Mesenchymal stem cell (in vitro differentiated cells and primary cell): ENCODE measurements around the gene GP1BB.

Source experiments
- DNase-seq: peaks from one replicate; pipeline ENCODE4 v3.0.0-alpha.2; 2013
- H2AFZ ChIP-seq: one replicate; pipeline ENCODE4 v1.6.1; 2013; ENCODE audit warnings: low read depth, mild to moderate bottlenecking, control low read depth, inconsistent platforms, low read length, moderate library complexity
- H2AK5ac ChIP-seq: 2 replicates; pipeline ENCODE4 v1.6.1; 2013; ENCODE audit warnings: low read length, moderate library complexity, mild to moderate bottlenecking, inconsistent platforms; ENCODE audit not compliant: severe bottlenecking
- H2BK120ac ChIP-seq: one replicate; pipeline ENCODE4 v1.6.1; 2013; ENCODE audit warnings: low read depth, mild to moderate bottlenecking, inconsistent platforms, low read length, moderate library complexity
- H2BK12ac ChIP-seq, 2 experiments: one replicate each; pipeline ENCODE4 v1.6.1; 2013; ENCODE audit warnings: inconsistent platforms in 2 of 2, low read length in 2 of 2, mild to moderate bottlenecking in 2 of 2, moderate library complexity in 2 of 2, control low read depth in 1 of 2
- H2BK15ac ChIP-seq: one replicate; pipeline ENCODE4 v1.6.1; 2013; ENCODE audit warnings: mild to moderate bottlenecking, low read depth, inconsistent platforms; ENCODE audit not compliant: poor library complexity, severe bottlenecking
- H2BK5ac ChIP-seq: 2 replicates; pipeline ENCODE4 v1.6.1; 2013; ENCODE audit warnings: low read depth, mild to moderate bottlenecking, low read length, control low read depth, inconsistent platforms; ENCODE audit not compliant: poor library complexity, severe bottlenecking
- H3K14ac ChIP-seq, 2 experiments: one replicate each; pipeline ENCODE4 v1.6.1; 2013; ENCODE audit warnings: inconsistent platforms in 2 of 2, low read length in 2 of 2, control low read depth in 1 of 2, mild to moderate bottlenecking in 1 of 2, moderate library complexity in 1 of 2
- H3K18ac ChIP-seq, 2 experiments: one replicate each; pipeline ENCODE4 v1.6.1; 2013; ENCODE audit warnings: inconsistent platforms in 2 of 2, low read length in 2 of 2, control low read depth in 1 of 2, low read depth in 1 of 2, mild to moderate bottlenecking in 1 of 2
- H3K23ac ChIP-seq, 2 experiments: one replicate each; pipeline ENCODE4 v1.6.1; 2013; ENCODE audit warnings: inconsistent platforms in 2 of 2, low read length in 2 of 2, mild to moderate bottlenecking in 2 of 2, moderate library complexity in 2 of 2, control low read depth in 1 of 2
- H3K27ac ChIP-seq: 2 replicates; pipeline ENCODE4 v1.5.1; 2013; ENCODE audit warnings: mild to moderate bottlenecking, moderate library complexity, low read length, control low read depth, inconsistent platforms; ENCODE audit not compliant: poor library complexity, severe bottlenecking
- H3K27me3 ChIP-seq, 2 experiments: 2 replicates each; pipeline versions ENCODE4 v1.6.1 to v1.7.0; 2013; ENCODE audit warnings: low read length in 2 of 2, mild to moderate bottlenecking in 2 of 2, moderate library complexity in 2 of 2, control low read depth in 1 of 2, inconsistent platforms in 1 of 2; ENCODE audit not compliant: control insufficient read depth in 1 of 2, insufficient read depth in 1 of 2
- H3K36me3 ChIP-seq, 2 experiments: 2 replicates each; pipeline versions ENCODE4 v1.6.1 to v1.7.0; 2013; ENCODE audit warnings: low read length in 2 of 2, control low read depth in 1 of 2, inconsistent platforms in 1 of 2, low read depth in 1 of 2, mild to moderate bottlenecking in 1 of 2; ENCODE audit not compliant: insufficient read depth in 2 of 2, control insufficient read depth in 1 of 2
- H3K4ac ChIP-seq, 2 experiments: one replicate each; pipeline ENCODE4 v1.6.1; 2013; ENCODE audit warnings: inconsistent platforms in 2 of 2, low read length in 2 of 2, mild to moderate bottlenecking in 2 of 2, moderate library complexity in 2 of 2, control low read depth in 1 of 2, low read depth in 1 of 2
- H3K4me1 ChIP-seq: 2 replicates; pipeline ENCODE4 v1.6.1; 2013; ENCODE audit warnings: low read depth, low read length, control low read depth; ENCODE audit not compliant: control insufficient read depth, insufficient read depth
- H3K4me2 ChIP-seq: 2 replicates; pipeline ENCODE4 v1.6.1; 2013; ENCODE audit warnings: low read length, mild to moderate bottlenecking, inconsistent platforms; ENCODE audit not compliant: poor library complexity, severe bottlenecking
- H3K4me3 ChIP-seq, 2 experiments: 2 replicates each; pipeline versions ENCODE4 v1.5.1 to v1.7.0; 2013; ENCODE audit warnings: low read length in 2 of 2, mild to moderate bottlenecking in 2 of 2, control low read depth in 1 of 2, low read depth in 1 of 2; ENCODE audit not compliant: insufficient read depth in 1 of 2
- H3K79me1 ChIP-seq: replicated peaks from 2 replicates; pipeline ENCODE4 v1.6.1; 2013; ENCODE audit warnings: mild to moderate bottlenecking, control low read depth, low read length, inconsistent platforms; ENCODE audit not compliant: poor library complexity, severe bottlenecking
- H3K9ac ChIP-seq: 2 replicates; pipeline ENCODE4 v1.7.0; 2013; ENCODE audit warnings: mild to moderate bottlenecking, low read length, moderate library complexity
- H3K9me3 ChIP-seq: 2 replicates; pipeline ENCODE4 v1.7.0; 2013; ENCODE audit warnings: mild to moderate bottlenecking, low read length; ENCODE audit not compliant: control insufficient read depth
- H4K8ac ChIP-seq: one replicate; pipeline ENCODE4 v1.6.1; 2013; ENCODE audit warnings: inconsistent platforms, mild to moderate bottlenecking, low read length, moderate library complexity
- H4K91ac ChIP-seq: one replicate; pipeline ENCODE4 v1.6.1; 2013; ENCODE audit warnings: mild to moderate bottlenecking, low read length, inconsistent platforms
- WGBS: methylation state at CpG from one replicate; pipeline ENCODE4 v1.1.7; 2013; ENCODE audit warnings: mixed read lengths; 5-methylcytosine and 5-hydroxymethylcytosine counted together

Gene GP1BB

DNA sequence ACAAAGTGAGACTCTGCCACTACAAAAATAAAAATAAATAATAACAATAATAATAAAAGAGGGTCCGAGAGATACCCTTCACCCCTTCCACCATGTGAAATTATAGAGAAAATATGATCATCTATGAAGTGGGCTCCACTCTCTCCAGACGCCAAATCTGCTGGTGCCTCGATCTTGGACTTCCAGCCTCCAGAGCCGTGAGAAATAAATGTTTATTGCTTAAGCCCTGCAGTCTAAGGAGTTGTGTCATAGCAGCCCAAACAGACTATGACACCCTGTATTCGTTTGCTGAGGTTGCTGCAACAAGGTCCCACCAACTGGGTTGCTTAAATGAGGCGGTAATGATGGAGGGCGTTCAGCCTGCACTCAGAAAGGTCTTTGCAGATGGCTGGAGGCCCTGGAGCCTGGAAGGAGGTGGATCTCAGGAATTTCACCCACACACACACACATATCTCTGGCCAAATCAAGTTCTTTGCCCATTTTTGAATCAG, 16.6 kb upstream of the GP1BB start:
- no peak overlapping the region for H3K4me3 ChIP-seq
- H3K36me3 ChIP-seq = no peaks in the 10 kb centered on the region
- no peak overlapping the region for H3K23ac ChIP-seq
- no peak for DNase-seq
- no peak overlapping the region for H3K9ac ChIP-seq
- H3K14ac ChIP-seq = no peak overlapping the region
- H4K8ac ChIP-seq = no peak overlapping the region
- no peak overlapping the region for H4K91ac ChIP-seq
- H3K4ac ChIP-seq = no peak overlapping the region
- no peak overlapping the region for H2BK15ac ChIP-seq
- H2BK120ac ChIP-seq = no peak overlapping the region
- peaks cover 45% of the 10 kb centered on the region in 2 experiments for H3K27me3 ChIP-seq
- H2BK5ac ChIP-seq = no peak overlapping the region
- no peaks in the 10 kb centered on the region for H3K9me3 ChIP-seq
- H3K18ac ChIP-seq = no peak overlapping the region
- no peak overlapping the region for H2BK12ac ChIP-seq
- 72% methylated on average over 5 of the region's 7 CpGs for WGBS
- H2AK5ac ChIP-seq = no peak overlapping the region
- H3K79me1 ChIP-seq = no peaks in the 10 kb centered on the region
- H3K4me1 ChIP-seq = peaks cover 3% of the 10 kb centered on the region
- H2AFZ ChIP-seq = no peak overlapping the region
- H3K4me2 ChIP-seq = no peak overlapping the region
- H3K27ac ChIP-seq = no peak overlapping the region

DNA sequence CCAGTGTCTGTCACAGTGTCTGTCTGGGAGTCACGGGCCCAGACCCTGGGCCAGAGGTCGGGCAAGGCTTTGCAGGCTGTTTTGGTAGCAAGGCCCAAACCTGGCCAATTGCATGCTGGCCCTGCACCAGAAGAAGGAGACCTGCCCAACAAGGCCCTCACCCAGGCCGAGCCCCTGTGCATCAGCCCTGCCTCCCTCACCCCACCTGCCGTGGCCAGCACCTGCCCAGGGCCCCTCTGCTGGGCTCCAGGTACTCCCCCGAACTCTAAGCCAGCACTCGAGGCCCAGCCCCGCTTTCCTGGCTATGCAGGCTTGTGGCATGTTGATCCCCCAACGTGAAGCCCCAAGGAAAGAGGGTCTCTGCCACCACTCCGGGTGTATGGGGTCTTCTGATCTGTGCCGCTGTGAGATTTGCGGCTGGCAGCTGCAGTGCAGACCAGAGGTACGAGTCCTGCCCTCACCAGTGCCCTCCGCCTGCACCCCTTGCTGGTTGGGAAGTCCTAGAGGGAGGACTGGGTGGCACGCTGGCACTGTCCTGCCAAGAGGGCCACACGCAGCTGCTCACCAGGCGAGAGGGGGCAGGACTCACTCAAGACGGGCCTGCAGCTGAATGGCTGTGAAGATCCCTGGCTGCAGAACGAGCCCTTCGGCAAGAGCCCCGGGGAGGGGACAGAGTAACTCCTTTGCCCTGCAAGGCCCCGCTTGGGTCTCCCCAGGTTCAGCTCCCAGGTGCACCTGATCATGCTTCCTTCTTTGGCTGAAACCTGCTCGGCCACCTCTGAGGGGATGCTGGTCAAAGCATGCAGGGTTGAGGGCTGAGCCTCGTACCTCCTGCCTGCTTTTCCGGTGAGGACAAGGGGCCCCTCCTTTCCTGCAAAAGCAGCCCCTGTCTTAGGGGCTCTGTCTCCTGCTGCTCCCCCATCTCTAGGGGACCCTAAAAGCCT, 15.7 kb upstream of the GP1BB start:
- H3K36me3 ChIP-seq = no peaks in the 10 kb centered on the region
- no peak overlapping the region for H3K18ac ChIP-seq
- H3K14ac ChIP-seq = no peak overlapping the region
- H3K4me1 ChIP-seq = peaks cover 3% of the 10 kb centered on the region
- H3K4ac ChIP-seq = no peak overlapping the region
- no peak overlapping the region for H3K4me2 ChIP-seq
- no peak overlapping the region for H2BK120ac ChIP-seq
- no peak for DNase-seq
- H2AFZ ChIP-seq = no peak overlapping the region
- no peak overlapping the region for H3K9ac ChIP-seq
- H2AK5ac ChIP-seq = no peak overlapping the region
- H3K27ac ChIP-seq = no peak overlapping the region
- H2BK5ac ChIP-seq = no peak overlapping the region
- no peak overlapping the region for H4K8ac ChIP-seq
- H2BK12ac ChIP-seq = no peak overlapping the region
- no peak overlapping the region for H3K23ac ChIP-seq
- H2BK15ac ChIP-seq = no peak overlapping the region
- H3K9me3 ChIP-seq = no peaks in the 10 kb centered on the region
- no peak overlapping the region for H3K4me3 ChIP-seq
- no peaks in the 10 kb centered on the region for H3K79me1 ChIP-seq
- H3K27me3 ChIP-seq = peaks cover 47 to 48% of the 10 kb centered on the region in 2 experiments
- H4K91ac ChIP-seq = no peak overlapping the region
- WGBS = 90% methylated on average over 24 of the region's 24 CpGs

DNA sequence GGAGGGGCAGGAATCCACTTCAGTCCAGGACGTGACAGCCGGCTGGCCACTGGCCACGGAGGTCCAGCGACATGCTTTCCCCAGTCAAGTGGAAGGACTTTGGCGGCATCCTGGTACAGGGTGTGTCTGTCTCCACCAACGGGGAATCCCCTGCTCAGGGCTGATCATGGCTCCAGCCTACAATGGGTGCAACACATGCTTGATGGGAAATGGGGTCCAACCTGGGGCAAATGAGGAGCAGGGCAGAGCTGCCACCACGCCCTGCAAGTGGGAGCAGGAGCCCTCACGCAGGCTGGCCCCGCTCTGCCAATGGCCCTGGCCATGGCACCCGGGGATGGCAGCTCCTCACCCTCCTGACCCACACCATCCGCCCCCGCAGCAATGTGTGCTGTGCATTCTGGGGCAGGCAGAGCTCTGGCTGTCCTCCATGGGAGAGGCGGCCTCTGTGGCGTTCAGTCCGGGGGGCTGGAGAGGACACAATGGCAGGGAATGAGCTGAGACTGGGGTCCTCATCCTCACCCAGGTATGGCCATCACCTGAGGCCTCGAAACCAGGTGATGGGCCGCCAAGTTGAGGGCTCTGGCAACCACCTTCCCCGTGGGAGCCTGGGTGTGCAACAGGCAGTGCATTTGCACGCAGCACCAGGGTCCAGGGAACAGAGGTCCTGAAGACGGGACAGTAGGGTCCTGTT, 14.9 kb upstream of the GP1BB start:
- Histone ChIP-seq H3K4me1 (peaks cover 3% of the 10 kb centered on the region), H3K18ac (no peak overlapping the region), H3K4me2 (no peak overlapping the region), H3K23ac (no peak overlapping the region), H2BK120ac (no peak overlapping the region), H3K4me3 (no peak overlapping the region), H3K79me1 (no peaks in the 10 kb centered on the region), H3K9me3 (no peaks in the 10 kb centered on the region), H2BK5ac (no peak overlapping the region), H4K8ac (no peak overlapping the region), H3K14ac (no peak overlapping the region), H2AFZ (no peak overlapping the region), H3K36me3 (no peaks in the 10 kb centered on the region), H3K27me3 (peaks cover 47 to 48% of the 10 kb centered on the region in 2 experiments), H4K91ac (no peak overlapping the region), H3K4ac (no peak overlapping the region), H3K27ac (no peak overlapping the region), H3K9ac (no peak overlapping the region), H2BK15ac (no peak overlapping the region), H2AK5ac (no peak overlapping the region), H2BK12ac (no peak overlapping the region)
- no peak for DNase-seq
- 87% methylated on average over 20 of the region's 20 CpGs for WGBS
